ENCODE data around the gene ZBTB20. TPM values are rescaled to one million over a fixed set of nuclear protein-coding genes. Genes with fewer than 3 reads are reported as not detected.
A peak's percentile ranks its signal among the peaks of the same experiment; 100 is the strongest.

Gene ZBTB20
- total RNA-seq, 4 donors from 2014 or later: 148 to 242 (median 188) TPM

- no peak overlapping the region for H3K4me3 ChIP-seq (replicated peaks in 1 of 3)
- no peak overlapping the region for H3K27ac ChIP-seq
- H3K27me3 ChIP-seq: no peaks in the 10 kb centered on the region
- no peaks in the 10 kb centered on the region for H3K9me3 ChIP-seq
- intact Hi-C loops (cut with DNase I): no loop called here
- WGBS, 2 donors: 93 to 94% methylated on average over 7 of the region's 7 CpGs
- H3K36me3 ChIP-seq: peaks cover 3 to 4% of the 10 kb centered on the region in 2 donors
- DNase-seq: no peak
- TF ChIP-seq POLR2A (IDR thresholded peaks at IDR 0.05) (no peak), CTCF (IDR thresholded peaks at IDR 0.05) (no peak)
- peaks cover 6 to 12% of the 10 kb centered on the region in 2 donors for H3K4me1 ChIP-seq
Observed at GRCh38 chr3:114393367-114394072, 753.6 kb downstream of the ZBTB20 start.

GRCh38 chr3:114392831-114393230, 754.3 kb downstream of the ZBTB20 start:
- Histone ChIP-seq H3K36me3 (peaks cover 7 to 8% of the 10 kb centered on the region in 2 donors), H3K9me3 (no peaks in the 10 kb centered on the region), H3K27ac (no peak overlapping the region), H3K4me1 (peaks cover 6 to 12% of the 10 kb centered on the region in 2 donors), H3K27me3 (no peaks in the 10 kb centered on the region), H3K4me3 (replicated peaks in 1 of 3) (no peak overlapping the region)
- TF ChIP-seq POLR2A (IDR thresholded peaks at IDR 0.05) (no peak), CTCF (IDR thresholded peaks at IDR 0.05) (no peak)
- DNase-seq: no peak
- intact Hi-C loops (cut with DNase I): no loop called here
- WGBS, 2 donors: 97 to 98% methylated on average over 2 of the region's 2 CpGs

- H3K4me3 ChIP-seq (replicated peaks in 1 of 3): no peak overlapping the region
- H3K27ac ChIP-seq: no peak overlapping the region
- WGBS, 2 donors: 89 to 97% methylated on average over 4 of the region's 4 CpGs
- TF ChIP-seq CTCF (IDR thresholded peaks at IDR 0.05) (no peak), POLR2A (IDR thresholded peaks at IDR 0.05) (no peak)
- H3K4me1 ChIP-seq: peaks cover 5 to 6% of the 10 kb centered on the region in 2 donors
- no peaks in the 10 kb centered on the region for H3K9me3 ChIP-seq
- intact Hi-C loops (cut with DNase I): no loop called here
- peaks cover 7 to 8% of the 10 kb centered on the region in 2 donors for H3K36me3 ChIP-seq
- no peak for DNase-seq
- H3K27me3 ChIP-seq: no peaks in the 10 kb centered on the region
Observed at GRCh38 chr3:114389156-114389555, 757.9 kb downstream of the ZBTB20 start.

- no peaks in the 10 kb centered on the region for H3K27me3 ChIP-seq
- H3K27ac ChIP-seq: peak overlapping the region in 2 of 3 donors; percentile 78 to 82
- intact Hi-C loops (cut with DNase I): no loop called here
- H3K9me3 ChIP-seq: no peaks in the 10 kb centered on the region
- DNase-seq: no peak
- 46 to 49% methylated on average over 4 of the region's 4 CpGs for WGBS, 2 donors
- TF ChIP-seq CTCF (IDR thresholded peaks at IDR 0.05) (no peak), POLR2A (IDR thresholded peaks at IDR 0.05) (no peak)
- H3K36me3 ChIP-seq: peaks cover 9 to 11% of the 10 kb centered on the region in 2 donors
- H3K4me3 ChIP-seq (replicated peaks in 1 of 3): peak overlapping the region in 1 of 3 donors; percentile 30
- H3K4me1 ChIP-seq: peaks cover 18 to 23% of the 10 kb centered on the region in 2 donors
Observed at GRCh38 chr3:114384558-114384903, 762.6 kb downstream of the ZBTB20 start.

- Histone ChIP-seq H3K9me3 (no peaks in the 10 kb centered on the region), H3K27ac (peak overlapping the region; percentile 78 to 82 (median 82)), H3K4me1 (peaks cover 20 to 25% of the 10 kb centered on the region in 2 donors), H3K36me3 (peaks cover 11 to 13% of the 10 kb centered on the region in 2 donors), H3K27me3 (no peaks in the 10 kb centered on the region), H3K4me3 (replicated peaks in 1 of 3) (peak overlapping the region in 2 of 3 donors; percentile 30 to 47)
- DNase-seq: peak; percentile 85 to 87
- WGBS, 2 donors: 8 to 15% methylated on average over 12 of the region's 12 CpGs
- intact Hi-C loops (cut with DNase I): no loop called here
- TF ChIP-seq CTCF (IDR thresholded peaks at IDR 0.05): peak; percentile 74 to 97 (median 94)
- no peak for TF ChIP-seq POLR2A (IDR thresholded peaks at IDR 0.05)
Observed at GRCh38 chr3:114383875-114384557, 763.1 kb downstream of the ZBTB20 start.

All from thyroid gland (tissue), 4 donors.